ENCODE measurements around the gene ATG2B. TPM values are rescaled to one million over a fixed set of nuclear protein-coding genes. Genes with fewer than 3 reads are reported as not detected.

Gene ATG2B
- total and polyA plus RNA-seq, 9 of the 15 experiments (the other 6 are each of a cell fraction or from before 2014, with no cell fraction given) = 0.83 to 12.9 (median 8.7) TPM

DNA sequence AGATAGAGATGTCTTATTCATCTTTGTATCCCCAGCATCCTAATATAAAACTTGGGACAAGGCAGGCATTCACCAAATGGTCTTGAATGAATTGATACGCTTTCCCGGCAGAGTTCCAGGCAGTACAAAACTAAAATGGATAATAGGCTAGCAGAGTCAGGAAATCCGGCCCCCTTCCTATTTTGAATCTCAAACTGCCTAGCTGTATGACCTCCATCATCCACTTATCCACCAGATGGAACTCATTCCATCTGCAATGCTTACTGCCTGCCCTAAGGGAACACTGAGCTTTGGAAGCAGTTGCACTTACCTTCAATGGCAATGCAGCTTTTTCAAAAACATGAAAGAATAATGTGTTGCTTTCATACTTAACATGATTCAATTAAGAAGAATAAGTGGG lies 63.7 kb downstream of the ATG2B start:
- Histone ChIP-seq H3K36me3 (ENCODE audit: control insufficient read depth, insufficient read depth, low read length) (peaks cover 18% of the 10 kb centered on the region; the same call in 2 of the 3 replicates), H2AFZ (ENCODE audit: low read depth, low read length) (no peak overlapping the region), H3K79me2 (ENCODE audit: control insufficient read depth, insufficient read depth, low read length) (no peaks in the 10 kb centered on the region), H3K9me1 (ENCODE audit: control insufficient read depth, insufficient read depth, low read length) (no peaks in the 10 kb centered on the region), H3K9me3 (replicated peaks; ENCODE audit: control insufficient read depth, insufficient read depth, low read depth, low read length) (no peaks in the 10 kb centered on the region), H3K4me1 (replicated peaks in 1 of 2; ENCODE audit: control insufficient read depth in 2 of 2, insufficient read depth in 2 of 2, low read length in 2 of 2) (no peaks in the 10 kb centered on the region), H4K20me1 (replicated peaks; ENCODE audit: control insufficient read depth, insufficient read depth, low read length) (no peaks in the 10 kb centered on the region), H3K9ac (ENCODE audit: insufficient read depth in 1 of 2, low read depth in 2 of 2, low read length in 2 of 2) (no peak overlapping the region), H3K4me2 (ENCODE audit: insufficient read depth, low read length) (no peak overlapping the region), H3K27me3 (ENCODE audit: control insufficient read depth in 2 of 2, insufficient read depth in 2 of 2, low read length in 2 of 2) (no peaks in the 10 kb centered on the region), H3K4me3 (no peak overlapping the region), H3K27ac (ENCODE audit: extremely low read depth, low read depth, low read length) (no peak overlapping the region)
- 65% methylated on average over 3 of the region's 3 CpGs for WGBS (ENCODE audit: insufficient coverage, low coverage, missing lambda C conversion rate)
- TF ChIP-seq, protein P1, sequence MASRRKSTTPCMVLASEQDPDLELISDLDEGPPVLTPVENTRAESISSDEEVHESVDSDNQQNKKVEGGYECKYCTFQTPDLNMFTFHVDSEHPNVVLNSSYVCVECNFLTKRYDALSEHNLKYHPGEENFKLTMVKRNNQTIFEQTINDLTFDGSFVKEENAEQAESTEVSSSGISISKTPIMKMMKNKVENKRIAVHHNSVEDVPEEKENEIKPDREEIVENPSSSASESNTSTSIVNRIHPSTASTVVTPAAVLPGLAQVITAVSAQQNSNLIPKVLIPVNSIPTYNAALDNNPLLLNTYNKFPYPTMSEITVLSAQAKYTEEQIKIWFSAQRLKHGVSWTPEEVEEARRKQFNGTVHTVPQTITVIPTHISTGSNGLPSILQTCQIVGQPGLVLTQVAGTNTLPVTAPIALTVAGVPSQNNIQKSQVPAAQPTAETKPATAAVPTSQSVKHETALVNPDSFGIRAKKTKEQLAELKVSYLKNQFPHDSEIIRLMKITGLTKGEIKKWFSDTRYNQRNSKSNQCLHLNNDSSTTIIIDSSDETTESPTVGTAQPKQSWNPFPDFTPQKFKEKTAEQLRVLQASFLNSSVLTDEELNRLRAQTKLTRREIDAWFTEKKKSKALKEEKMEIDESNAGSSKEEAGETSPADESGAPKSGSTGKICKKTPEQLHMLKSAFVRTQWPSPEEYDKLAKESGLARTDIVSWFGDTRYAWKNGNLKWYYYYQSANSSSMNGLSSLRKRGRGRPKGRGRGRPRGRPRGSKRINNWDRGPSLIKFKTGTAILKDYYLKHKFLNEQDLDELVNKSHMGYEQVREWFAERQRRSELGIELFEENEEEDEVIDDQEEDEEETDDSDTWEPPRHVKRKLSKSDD (conservative IDR thresholded peaks at IDR 0.05; ENCODE audit: low read length) = no peak
- TF ChIP-seq TBL1XR1 (IDR thresholded peaks at IDR 0.05; ENCODE audit: low read length in 2 of 2) (no peak), PURB (CRISPR knock-in tag; IDR thresholded peaks at IDR 0.05; ENCODE audit: low read depth) (no peak), TCF7L2 (IDR thresholded peaks at IDR 0.05; ENCODE audit: low read depth, low read length) (no peak), KHSRP (IDR thresholded peaks at IDR 0.05) (no peak), ZBTB43 (CRISPR knock-in tag; IDR thresholded peaks at IDR 0.05) (no peak), DACH1 (IDR thresholded peaks at IDR 0.05; ENCODE audit: partially characterized antibody) (no peak), MAFK (IDR thresholded peaks at IDR 0.05; ENCODE audit: low read length) (no peak), FIP1L1 (IDR thresholded peaks at IDR 0.05; ENCODE audit: low read depth, low read length, poor library complexity, severe bottlenecking) (no peak)
- no TSS peak for BruUV-seq (replicated peaks)
- in situ Hi-C loops (cut with MboI) (loop anchor here (5.0 kb wide), 1 partner anchor 128 kb away; no protein-coding TSS in a partner anchor), intact Hi-C loops (cut with micrococcal nuclease) (no loop called here)
- no peak for DNase-seq (ENCODE audit: extremely low read depth in 1 of 4, low spot score in 3 of 4)
- ChIA-PET CTCF (ENCODE audit: low intra/inter-chr PET ratio) (interaction anchor here (3.2 kb wide), 1 partner anchor 125 kb away, joined by 25 read pairs; no protein-coding TSS in a partner anchor), POLR2A (interaction anchor here (0.6 kb wide), 1 partner anchor 95 kb away, joined by 3 read pairs; the partner anchor contains the start of gene BDKRB2)
- no peak for FAIRE-seq
- ATAC-seq = no peak
